ENCODE measurements around the gene ELMO1. TPM values are rescaled to one million over a fixed set of nuclear protein-coding genes. Genes with fewer than 3 reads are reported as not detected.

The ELMO1 gene
- total RNA-seq, 1 donor from 2014 or later: 43.4 TPM

DNA sequence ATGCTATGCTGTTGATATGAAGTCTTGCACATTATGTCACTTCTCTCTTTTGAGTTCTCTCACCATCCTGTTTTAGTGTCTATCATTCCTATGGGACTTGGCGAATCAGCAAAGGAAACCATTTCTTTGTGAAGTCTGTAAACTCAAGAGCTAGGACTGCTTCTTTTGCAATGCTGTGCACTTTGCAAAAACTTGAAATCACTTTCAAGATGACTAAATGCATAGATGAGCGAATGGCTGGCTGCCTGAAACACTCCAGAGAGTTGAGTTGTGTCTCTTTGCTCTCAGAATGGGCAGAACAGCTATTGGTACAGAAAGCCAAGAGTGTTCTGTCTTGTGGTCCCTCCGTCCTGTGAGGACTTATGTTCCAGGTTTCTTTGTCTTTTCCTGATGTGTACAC is 18.3 kb upstream of the ELMO1 start:
- no peak for DNase-seq (ENCODE audit: low spot score)

DNA sequence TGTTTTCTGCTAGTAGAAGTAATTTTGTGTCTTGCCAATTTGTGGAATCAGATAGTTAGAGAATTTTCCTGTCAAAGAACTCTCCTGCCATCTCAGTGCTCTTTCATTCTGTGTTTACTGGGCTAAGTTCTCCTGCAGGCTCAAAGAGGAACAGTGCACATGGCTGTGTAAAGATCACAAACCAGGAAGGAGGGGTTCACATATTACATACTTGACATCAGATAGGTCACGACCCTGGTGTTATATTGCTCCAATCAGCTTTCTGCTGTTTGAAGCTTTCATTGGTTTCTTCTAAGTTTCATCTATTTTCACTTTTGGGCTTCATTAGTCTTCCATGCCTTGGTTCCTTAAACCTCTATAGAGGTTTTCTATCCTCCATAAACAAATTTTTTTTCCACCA is 13.5 kb upstream of the ELMO1 start:
- no peak for DNase-seq (ENCODE audit: low spot score)

DNA sequence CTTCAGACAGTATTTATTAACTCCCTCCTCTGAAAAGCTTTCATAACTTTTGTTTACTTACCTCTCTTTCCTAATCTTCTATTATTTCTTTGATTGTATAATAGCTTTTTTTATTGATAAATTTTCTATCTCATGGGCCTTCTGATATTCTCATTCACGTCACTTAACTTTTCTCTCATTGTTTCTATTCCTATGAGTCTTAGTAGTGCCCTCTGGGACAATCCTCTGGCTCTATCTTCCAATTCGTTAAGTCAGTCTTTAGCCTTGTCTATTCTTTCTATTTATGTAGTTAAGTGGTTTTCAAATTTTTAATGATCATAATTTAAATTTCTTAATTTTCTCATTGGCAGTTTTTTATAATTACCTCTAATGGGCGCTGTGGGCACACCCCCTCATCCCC is 6.4 kb upstream of the ELMO1 start:
- no peak for DNase-seq (ENCODE audit: low spot score)

DNA sequence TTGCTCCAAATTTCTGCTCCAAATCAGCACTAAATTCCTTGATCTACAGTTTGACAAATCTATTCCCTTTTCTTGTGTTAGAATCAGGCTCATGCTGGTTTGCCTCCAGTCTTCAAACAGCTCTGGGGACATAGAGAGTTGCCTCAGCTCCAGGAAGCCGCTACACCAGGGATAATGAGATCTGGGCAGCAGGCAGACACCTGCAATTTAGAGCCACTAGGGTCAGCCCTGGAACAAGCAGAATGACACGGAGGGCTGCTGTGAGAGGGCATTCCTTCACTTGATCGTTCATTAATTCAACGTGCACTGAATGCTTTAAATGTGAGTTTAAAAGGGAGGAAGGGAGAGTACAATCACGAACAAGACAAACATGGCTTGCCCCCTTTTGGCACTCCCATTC is 3.7 kb upstream of the ELMO1 start:
- no peak for DNase-seq (ENCODE audit: low spot score)

DNA sequence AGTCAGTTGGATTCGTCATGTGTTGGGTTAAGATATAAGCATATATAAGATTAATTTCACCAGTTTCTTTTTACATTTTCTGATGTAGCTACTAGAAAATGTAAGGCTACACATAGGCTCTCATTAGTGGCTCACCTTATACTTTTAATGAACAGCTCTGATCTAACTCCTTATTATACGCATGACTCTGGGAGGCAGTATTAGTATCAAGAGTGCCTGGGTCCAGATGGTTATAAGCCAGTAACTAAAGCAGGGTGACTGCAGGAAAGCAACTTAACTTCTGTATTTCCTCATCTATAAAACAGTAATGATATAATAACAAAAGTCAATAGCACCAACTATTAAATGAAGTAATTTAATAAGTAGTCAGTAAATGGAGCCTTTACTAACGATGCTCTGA is 1.4 kb upstream of the ELMO1 start:
- DNase-seq (ENCODE audit: low spot score): no peak

DNA sequence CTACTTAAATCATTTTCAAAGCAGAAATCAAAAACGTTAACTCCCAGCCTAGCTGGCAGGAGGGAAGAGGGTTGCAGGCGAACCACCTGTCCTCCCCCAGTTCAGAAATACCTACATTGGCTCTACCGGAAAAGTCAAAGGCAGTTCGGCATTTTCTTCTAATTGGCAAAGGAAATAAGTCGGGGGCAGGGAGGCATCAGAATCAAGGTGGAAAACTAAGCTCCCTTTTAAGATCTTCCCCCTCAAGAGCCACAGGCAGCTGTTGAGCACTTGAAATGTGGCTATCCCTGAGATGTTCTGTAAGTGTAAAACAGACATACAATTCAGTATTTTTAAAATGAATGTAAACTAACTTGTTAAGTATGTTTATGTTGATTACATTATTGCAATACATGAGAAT is 957 bp upstream of the ELMO1 start:
- no peak for DNase-seq (ENCODE audit: low spot score)

DNA sequence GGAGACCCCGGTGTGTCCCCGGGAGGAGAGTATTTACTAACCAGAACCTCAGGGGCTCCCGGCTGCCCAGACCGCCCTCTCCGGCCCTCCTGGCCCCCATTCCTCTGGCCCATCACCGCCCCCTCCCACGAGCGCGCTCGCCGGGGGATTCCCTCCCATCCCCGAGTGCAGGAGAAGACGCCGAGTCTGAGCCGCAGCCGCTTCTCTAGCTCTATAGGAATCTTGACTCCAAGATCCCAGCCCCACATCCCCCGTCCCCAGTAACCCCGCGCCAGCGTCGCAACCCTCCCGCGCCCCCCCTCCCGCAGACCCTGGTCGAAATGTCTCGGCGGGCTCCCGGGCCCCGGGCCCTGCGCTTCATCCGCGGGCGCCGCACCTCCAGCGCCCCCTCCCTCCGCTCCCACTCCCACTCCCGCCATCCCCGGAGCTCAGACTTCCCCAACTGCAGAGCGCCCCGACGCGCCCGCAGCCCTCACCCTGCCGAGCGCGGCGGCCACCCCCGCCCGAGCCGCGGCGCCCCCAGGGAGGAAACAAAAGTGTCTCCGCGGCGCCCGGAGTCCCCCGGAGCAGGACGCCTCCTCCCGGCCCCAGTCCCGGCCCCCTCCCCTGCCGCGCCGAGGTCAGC is 541 bp downstream of the ELMO1 start:
- no peak for DNase-seq (ENCODE audit: low spot score)

DNA sequence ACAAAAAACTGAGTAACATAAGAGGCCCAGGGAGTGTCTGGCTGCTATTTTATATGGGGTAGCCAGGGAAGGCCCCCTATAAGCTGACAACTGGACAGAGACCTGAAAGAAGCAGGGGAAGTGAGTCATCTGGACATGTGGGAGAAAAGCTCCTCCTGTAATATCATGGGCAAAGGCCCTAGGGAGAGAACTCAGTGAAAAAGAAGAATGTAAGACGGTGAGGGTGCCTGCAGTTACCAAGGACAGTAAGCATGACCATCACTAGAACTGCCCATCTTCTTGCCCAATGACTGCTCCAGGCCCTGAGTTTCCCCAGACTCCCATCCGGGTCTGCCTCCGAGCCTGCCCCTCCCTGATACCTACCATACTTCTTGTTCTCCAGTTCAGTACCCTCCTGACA is 2.3 kb downstream of the ELMO1 start:
- DNase-seq (ENCODE audit: low spot score): no peak

DNA sequence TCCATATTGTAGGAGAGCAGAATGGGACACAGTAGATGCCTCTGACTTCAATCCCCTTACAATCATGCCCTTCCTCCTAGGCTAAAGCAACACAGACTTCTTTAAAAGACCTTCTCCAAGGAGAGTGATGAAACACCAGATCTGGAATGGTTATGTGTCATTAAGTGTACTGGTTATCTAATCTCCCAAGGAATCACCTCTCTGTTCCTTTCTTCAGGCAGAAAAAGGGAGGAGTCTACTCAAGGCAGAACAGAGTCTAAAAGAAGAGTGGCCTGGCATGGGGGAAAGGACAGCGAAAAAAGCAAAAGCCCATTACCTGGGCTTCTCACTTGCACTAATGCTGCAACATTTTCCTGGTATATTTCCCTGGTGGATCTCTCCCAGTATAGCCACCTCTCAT is 2.9 kb downstream of the ELMO1 start:
- DNase-seq (ENCODE audit: low spot score): no peak

DNA sequence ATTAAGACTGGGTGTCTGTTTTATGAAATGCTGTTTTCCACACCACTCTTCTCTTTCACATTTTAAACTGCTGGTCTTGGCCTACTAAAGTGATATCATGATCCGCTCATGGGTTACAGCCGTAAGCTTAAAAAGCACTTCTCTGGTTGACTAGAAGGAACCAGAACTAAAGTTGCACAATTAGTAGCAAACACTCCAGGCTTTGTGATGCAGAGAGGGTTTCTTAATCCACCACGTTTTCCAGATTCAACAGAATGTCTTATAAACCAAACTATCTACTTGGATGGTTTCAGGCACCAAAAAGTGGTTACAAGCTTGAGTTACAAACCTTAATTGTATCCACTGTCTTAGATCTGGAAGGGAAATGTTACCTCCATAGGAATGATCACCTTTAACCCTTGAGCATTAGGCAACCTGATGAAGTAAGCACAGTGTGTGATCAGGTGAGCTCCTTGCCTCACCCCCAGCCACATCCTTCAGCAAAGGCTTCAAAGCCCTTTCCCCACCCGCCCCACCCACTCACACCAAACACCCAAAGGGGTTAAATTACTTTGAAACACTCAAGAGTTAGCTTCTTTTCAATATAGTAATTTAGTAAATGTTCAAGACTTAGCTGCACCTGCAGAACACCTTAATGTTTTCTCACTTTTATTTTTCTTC is 3.5 kb downstream of the ELMO1 start:
- DNase-seq (ENCODE audit: low spot score): no peak

DNA sequence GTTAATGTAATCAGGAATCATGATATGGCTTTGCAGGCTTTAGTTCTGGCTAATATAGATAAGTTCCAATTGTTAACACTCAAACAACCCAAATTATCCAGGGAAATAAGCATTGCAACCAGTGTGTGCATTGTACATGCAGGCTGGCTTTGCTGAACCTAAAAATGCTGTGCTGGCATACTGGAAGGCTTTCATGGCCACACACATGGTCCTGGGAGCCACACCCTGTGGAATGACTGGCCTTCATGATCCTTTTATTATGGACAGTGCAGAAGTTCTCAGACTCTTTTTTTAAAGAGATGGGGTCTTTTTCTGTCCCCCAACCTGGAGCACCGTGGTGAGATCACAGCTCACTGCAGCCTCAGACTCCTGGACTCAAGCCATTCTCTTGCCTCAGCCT is 5.0 kb downstream of the ELMO1 start:
- DNase-seq (ENCODE audit: low spot score): no peak

DNA sequence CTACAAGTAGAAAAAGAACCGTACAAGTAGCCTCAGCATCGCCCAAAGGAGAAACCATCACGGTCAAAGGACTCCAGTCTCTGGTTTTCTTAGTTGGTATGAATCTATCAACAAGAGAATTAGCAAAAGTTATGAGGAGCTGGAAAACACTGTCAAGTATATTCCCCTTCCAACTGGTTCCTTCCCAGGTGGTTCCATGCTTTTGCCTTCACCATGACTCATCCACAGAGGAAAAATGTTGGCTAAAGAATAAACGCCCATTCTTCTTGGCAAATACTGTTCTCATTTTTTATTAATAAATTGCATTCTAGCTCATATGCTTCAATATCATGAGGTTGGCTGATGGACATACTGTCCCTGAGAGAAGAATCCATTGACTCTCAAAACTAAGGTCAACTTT is 6.4 kb downstream of the ELMO1 start:
- DNase-seq (ENCODE audit: low spot score): no peak

DNA sequence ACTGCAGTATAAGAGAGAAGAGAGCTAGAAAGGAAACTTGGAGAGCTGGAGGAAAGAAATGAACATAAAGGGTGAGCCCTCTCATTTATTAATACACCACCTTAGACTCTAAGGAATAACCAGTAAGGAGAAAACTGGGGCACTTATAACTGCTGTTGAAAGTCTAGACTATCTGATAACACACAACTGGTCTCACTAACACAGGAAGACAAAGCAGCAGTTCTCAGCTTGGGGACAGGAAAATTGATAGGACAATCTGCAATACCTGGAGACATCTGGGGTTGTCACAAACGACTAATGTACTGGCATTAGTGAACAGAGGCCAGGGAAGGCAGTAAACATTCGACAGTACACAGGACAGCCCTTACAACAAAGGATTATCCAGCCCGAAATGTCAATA is 6.8 kb downstream of the ELMO1 start:
- DNase-seq (ENCODE audit: low spot score): no peak

DNA sequence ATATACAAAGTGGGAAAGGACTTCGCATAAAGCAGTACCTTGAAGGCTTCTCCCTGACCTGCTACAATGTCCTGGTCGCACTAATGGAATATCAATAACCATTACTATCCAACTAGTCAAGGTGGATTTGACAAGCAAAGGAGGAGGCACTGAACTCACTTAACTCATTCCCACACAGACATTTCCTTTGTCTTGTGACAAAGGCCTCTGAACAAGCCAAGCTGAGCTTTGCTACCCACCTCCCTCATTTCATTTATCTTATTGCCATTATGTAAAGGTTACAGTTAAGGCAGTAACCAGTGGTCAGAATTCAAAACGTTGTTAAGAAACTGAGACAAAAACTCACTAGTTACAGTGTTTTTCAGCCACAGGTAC is 7.3 kb downstream of the ELMO1 start:
- no peak for DNase-seq (ENCODE audit: low spot score)

DNA sequence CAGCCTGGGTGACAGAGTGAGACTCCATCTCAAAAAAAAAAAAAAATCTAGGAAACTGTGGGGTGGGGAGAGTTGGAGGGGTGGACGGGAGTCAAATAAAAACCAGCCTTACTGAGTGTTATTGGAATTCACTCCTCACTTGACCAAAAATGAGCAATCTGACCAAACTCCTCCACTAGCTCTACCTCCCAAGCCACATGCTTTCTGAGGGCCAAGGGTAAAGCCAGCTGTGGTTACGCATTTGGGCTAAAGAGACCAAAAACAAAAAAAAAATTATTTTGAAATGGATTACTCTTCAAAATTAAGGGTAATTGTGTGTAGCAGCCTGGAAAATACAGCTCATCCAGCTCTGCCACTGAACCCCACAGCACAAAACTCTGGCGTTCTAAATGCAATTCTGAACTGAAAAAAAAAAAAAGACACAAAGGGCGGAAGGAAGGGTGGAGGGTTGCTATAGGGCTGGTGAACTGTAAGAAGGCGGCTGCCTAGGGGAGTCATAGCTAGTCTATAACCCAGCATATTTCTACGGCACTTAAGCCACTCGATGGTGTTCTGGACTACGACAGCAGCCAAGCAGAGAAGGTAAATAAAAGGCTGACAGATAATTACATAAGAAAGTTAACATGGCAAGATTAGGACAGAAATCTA is 7.8 kb downstream of the ELMO1 start:
- DNase-seq (ENCODE audit: low spot score): no peak

DNA sequence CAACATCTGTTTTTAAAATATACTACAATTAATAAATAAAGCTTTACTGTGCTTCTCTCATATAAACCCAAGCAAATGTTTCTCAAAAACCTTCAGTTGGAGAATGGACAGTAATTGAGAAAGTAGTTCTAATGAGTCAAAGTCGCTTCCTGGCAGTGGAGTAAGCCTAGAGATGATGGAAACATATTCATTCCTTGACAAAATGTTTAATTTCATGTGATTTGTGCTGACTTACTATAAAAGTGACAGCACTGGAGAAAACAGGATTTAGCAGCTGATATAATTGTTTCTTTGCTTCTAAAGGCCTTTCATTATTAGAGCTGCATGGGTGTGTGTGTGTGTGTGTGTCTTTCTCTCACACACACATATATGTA is 9.0 kb downstream of the ELMO1 start:
- no peak for DNase-seq (ENCODE audit: low spot score)

DNA sequence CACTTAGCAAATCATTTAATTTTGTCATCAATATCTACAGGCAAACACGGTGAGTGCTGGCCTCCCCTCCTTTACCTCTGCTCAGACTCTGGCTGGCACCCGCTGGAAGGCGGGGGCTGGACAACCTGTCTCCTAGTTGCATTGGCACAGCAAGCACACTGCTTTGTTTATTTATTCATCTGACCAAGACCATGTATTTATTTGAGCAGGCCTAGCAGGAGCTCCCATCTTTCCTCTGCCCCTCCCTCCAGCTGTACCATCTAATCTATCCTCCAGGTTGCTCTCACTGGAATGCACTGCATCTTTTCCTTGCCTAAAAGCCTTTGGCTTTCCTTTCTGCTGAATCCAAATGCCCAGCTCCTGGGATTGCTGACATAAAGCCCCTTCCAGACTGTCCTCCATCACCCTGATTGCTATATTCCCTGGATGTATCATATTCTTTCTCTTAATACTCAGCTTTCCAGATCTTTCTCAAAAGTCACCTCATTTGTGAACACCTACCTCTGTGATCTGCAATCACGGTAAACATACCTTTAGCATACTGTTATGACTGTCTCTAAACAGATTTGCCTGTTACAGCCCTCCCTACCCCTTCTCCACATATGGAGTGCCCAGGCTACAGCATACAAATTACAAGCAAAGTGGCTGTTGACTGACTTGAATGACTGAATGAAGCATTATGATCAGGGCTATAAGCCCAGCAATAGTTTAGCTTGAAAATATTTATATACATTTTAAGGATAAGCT is 9.6 kb downstream of the ELMO1 start:
- DNase-seq (ENCODE audit: low spot score): no peak

DNA sequence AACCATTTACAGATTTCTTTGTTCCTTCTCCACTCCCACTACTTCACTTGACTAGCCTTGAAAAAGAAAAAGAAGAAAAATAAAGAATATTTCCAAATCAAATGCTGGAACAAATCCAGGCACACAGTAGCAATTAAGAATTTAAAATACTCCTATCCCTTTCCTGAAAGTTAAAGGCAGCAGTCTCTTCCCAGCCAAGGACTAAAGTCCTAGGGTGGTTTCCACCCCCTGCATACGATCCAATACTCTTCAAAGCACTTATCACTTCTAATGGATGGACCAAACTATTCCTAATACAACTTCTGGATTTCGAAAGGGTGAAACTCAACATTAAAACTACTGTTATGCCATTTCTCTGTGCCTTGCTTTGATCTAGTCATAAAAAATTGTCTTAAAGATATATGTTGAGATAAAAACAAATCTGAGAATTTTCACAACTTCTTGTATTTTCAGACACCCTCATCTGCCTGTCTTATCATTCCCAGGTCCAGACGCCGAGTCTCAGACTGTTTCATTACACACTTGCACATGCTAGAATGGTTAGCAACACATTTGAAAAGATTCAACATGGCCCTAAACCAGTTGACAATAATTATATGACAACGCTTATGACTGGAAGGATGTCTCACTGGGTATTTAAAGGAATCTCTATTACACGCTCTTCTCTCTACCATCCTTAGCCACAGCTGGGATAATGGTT is 13.4 kb downstream of the ELMO1 start:
- no peak for DNase-seq (ENCODE audit: low spot score)

DNA sequence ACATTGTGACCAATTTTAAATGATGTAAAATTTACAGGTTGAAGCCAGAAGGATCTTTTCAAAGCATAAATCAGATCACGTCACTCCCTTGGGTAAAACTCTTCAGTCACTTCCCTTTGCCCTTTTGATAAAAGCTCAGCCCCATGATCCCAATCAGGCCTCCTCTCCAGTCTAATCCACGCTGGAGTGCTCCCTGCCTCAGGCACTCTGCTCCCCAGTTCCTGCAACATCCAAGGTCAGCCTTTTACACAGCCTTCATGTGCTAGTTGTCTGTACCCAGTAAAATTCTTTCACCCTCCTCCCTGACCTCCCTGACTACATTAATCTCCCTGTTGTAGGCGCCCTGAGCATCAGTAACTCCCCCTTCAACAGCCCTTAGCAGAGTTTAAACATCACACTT is 14.1 kb downstream of the ELMO1 start:
- no peak for DNase-seq (ENCODE audit: low spot score)

DNA sequence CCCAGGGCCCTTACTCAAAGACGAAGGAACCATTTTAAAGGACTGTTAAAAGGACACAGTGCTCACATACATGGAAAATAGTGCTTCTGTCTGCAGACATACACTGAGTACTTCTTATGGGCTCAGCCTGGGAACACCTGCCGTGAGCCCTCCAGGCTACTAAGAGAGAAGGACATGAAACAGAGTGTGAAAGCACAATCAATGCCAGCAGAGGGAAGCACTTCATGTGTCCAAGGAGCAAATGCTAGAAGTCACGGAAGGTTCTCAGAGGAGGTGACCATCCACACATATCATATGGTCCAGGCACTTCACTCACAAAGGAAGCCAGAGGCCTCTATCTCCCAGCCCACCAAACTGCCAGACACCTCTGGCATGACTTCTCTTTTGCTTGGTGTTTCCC is 15.5 kb downstream of the ELMO1 start:
- no peak for DNase-seq (ENCODE audit: low spot score)

DNA sequence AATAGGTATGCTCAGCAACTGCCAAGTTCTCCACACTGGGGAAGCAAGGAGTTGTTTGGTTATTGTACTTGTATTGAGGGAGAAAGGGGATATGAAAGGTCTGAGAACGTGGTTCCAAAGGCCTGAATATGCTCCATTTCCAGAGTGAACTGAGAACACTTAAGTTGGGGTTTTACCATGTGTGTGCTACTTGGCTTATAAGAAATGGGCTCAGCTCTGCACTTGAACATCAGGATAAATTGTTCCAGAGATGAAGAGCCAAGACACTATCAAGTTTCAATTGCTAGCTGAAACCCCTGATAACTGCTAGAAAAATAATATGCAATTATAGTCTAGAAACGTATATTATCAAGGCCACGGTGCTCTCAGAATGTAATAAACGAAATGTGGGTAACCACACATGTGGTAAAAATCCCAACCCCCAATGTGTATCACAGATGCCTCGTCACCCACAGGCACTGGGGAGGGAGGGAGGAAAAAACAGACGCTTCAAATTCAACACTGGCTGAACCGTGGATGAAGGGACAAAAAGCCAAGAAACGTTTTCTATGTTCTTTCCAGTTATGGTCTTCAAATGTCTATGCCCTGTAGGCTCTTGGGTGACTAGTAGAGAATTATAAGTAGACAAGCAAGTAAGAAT is 16.3 kb downstream of the ELMO1 start:
- DNase-seq (ENCODE audit: low spot score): no peak

DNA sequence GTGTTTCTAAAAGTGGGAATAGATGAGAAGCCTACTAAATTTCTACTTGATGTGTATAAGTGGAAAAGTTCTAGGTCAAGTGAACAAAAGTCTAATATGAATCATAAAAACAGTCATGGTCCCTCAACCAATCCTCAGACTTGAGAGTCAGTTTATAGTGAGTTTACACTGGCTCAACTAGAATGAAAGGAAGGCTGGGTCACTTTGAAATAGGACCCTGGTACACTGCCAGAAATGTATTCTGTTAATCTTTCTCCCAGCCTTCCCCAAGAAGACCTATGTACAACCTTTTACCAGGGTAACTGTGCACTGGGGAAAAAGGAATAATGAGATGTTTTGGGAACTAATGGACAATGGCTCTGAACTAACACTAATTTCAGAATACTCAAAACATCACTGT is 17.3 kb downstream of the ELMO1 start:
- no peak for DNase-seq (ENCODE audit: low spot score)

All from mucosa of gallbladder (tissue), 1 donor.